SK-N-SH treated with all-trans-retinoic acid at 6 μM for 48 hours (cell line): ENCODE results near the gene UBTD1.

Experiments used
- ATAC-seq: fragments of 200-7000 bp; cut with Tn5 transposase; 3 replicates; pipeline ENCODE4 v1.9.1; 2020; ENCODE audit warnings: mild to moderate bottlenecking, moderate library complexity
- ARNTL ChIP-seq: fragments of 450-650 bp; formaldehyde crosslinking; IDR thresholded peaks from 2 replicates; pipeline ENCODE4 v1.5.0; 2020; ENCODE audit warnings: low read depth, mild to moderate bottlenecking, moderate library complexity, borderline replicate concordance
- BACH2 ChIP-seq: fragments of 250-450 bp; sonication (Bioruptor Pico); IDR thresholded peaks from 2 replicates; pipeline ENCODE4 v1.9.0; 2021; ENCODE audit warnings: mild to moderate bottlenecking, borderline replicate concordance
- ESRRG ChIP-seq: fragments of 250-450 bp; sonication (Bioruptor Pico); IDR thresholded peaks from 2 replicates; pipeline ENCODE4 v1.6.1; 2021; ENCODE audit warnings: mild to moderate bottlenecking
- GLIS3 ChIP-seq: fragments of 250-450 bp; sonication (Bioruptor Pico); IDR thresholded peaks from 2 replicates; pipeline ENCODE4 v1.5.0; 2020; ENCODE audit warnings: mild to moderate bottlenecking, moderate library complexity
- ISL1 ChIP-seq: fragments of 250-450 bp; sonication (Bioruptor Pico); IDR thresholded peaks from 2 replicates; pipeline ENCODE4 v2.1.2; 2022; ENCODE audit warnings: mild to moderate bottlenecking, moderate library complexity
- PPARA ChIP-seq: fragments of 250-450 bp; sonication (Bioruptor Pico); IDR thresholded peaks from 2 replicates; pipeline ENCODE4 v1.5.0; 2020; ENCODE audit warnings: mild to moderate bottlenecking, borderline replicate concordance
- RARB ChIP-seq: fragments of 250-450 bp; sonication (Bioruptor Pico); IDR thresholded peaks from 2 replicates; pipeline ENCODE4 v1.8.0; 2021; ENCODE audit warnings: mild to moderate bottlenecking, moderate library complexity
- SNAI2 ChIP-seq: fragments of 250-450 bp; sonication (Bioruptor Pico); IDR thresholded peaks from 2 replicates; pipeline ENCODE4 v1.5.0; 2020; ENCODE audit warnings: mild to moderate bottlenecking, moderate library complexity
- TCF4 ChIP-seq: fragments of 250-450 bp; sonication (Bioruptor Pico); IDR thresholded peaks from 2 replicates; pipeline ENCODE4 v1.8.0; 2021; ENCODE audit warnings: mild to moderate bottlenecking, moderate library complexity, borderline replicate concordance
- TOX ChIP-seq: fragments of 250-450 bp; sonication (Bioruptor Pico); IDR thresholded peaks from 2 replicates; pipeline ENCODE4 v1.8.0; 2021; ENCODE audit warnings: mild to moderate bottlenecking, moderate library complexity, borderline replicate concordance
- ZFP30 ChIP-seq: fragments of 450-650 bp; formaldehyde crosslinking; IDR thresholded peaks from 2 replicates; pipeline ENCODE4 v1.5.0; 2022; ENCODE audit warnings: mild to moderate bottlenecking, moderate library complexity
- ZNF565 ChIP-seq: fragments of 450-650 bp; formaldehyde crosslinking; conservative IDR thresholded peaks from 2 replicates; pipeline ENCODE4 v1.5.0; 2020; ENCODE audit warnings: low read depth, mild to moderate bottlenecking, moderate library complexity
- ZNF70 ChIP-seq: fragments of 450-650 bp; formaldehyde crosslinking; IDR thresholded peaks from 2 replicates; pipeline ENCODE4 v1.5.0; 2020; ENCODE audit warnings: mild to moderate bottlenecking, moderate library complexity
- ZNF8 ChIP-seq: fragments of 450-650 bp; formaldehyde crosslinking; IDR thresholded peaks from 2 replicates; pipeline ENCODE4 v1.5.0; 2020; ENCODE audit warnings: mild to moderate bottlenecking, moderate library complexity
- TF ChIP-seq, protein P1 (sequence below): fragments of 250-450 bp; sonication (Bioruptor Pico); IDR thresholded peaks from 2 replicates; pipeline ENCODE4 v1.5.1; 2020; ENCODE audit warnings: low read depth, mild to moderate bottlenecking, moderate library complexity
- TF ChIP-seq, protein P2 (sequence below): fragments of 250-450 bp; sonication (Bioruptor Pico); IDR thresholded peaks from 2 replicates; pipeline ENCODE4 v1.5.0; 2020; ENCODE audit warnings: mild to moderate bottlenecking, moderate library complexity
- TF ChIP-seq, protein P3 (sequence below): fragments of 250-450 bp; sonication (Bioruptor Pico); IDR thresholded peaks from 2 replicates; pipeline ENCODE4 v1.8.0; 2020; ENCODE audit warnings: mild to moderate bottlenecking, moderate library complexity, borderline replicate concordance
- TF ChIP-seq, protein P4 (sequence below): fragments of 250-450 bp; sonication (Bioruptor Pico); IDR thresholded peaks from 2 replicates; pipeline ENCODE4 v1.5.1; 2021; ENCODE audit warnings: mild to moderate bottlenecking, moderate library complexity

UBTD1 gene

DNA sequence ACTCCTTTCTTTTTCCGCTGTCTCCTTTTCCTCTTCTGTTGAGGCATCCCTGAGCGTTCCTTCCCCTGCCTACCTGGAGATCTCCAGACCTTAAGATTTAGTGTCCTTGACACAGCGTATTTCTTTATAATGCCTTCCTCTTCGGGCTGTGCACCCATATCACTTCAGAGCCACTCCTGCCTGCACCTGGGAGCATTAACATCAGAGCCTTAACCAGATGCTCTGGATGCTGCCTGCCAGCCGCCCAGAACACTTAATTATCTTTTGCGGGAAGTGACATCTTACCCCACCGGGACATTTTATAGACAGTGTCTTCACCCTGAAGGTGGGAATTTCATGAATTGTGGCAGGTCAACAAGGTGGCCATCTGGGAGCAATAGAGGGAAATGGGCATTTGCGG, 24.2 kb downstream of the UBTD1 start:
- ATAC-seq = no peak
- TF ChIP-seq ISL1 (CRISPR knock-in tag) (no peak), RARB (CRISPR knock-in tag) (no peak), BACH2 (CRISPR knock-in tag) (no peak), ARNTL (CRISPR knock-in tag) (no peak)
- TF ChIP-seq, protein P1, sequence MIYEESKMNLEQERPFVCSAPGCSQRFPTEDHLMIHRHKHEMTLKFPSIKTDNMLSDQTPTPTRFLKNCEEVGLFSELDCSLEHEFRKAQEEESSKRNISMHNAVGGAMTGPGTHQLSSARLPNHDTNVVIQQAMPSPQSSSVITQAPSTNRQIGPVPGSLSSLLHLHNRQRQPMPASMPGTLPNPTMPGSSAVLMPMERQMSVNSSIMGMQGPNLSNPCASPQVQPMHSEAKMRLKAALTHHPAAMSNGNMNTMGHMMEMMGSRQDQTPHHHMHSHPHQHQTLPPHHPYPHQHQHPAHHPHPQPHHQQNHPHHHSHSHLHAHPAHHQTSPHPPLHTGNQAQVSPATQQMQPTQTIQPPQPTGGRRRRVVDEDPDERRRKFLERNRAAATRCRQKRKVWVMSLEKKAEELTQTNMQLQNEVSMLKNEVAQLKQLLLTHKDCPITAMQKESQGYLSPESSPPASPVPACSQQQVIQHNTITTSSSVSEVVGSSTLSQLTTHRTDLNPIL (CRISPR knock-in tag) = no peak
- TF ChIP-seq, protein P2, sequence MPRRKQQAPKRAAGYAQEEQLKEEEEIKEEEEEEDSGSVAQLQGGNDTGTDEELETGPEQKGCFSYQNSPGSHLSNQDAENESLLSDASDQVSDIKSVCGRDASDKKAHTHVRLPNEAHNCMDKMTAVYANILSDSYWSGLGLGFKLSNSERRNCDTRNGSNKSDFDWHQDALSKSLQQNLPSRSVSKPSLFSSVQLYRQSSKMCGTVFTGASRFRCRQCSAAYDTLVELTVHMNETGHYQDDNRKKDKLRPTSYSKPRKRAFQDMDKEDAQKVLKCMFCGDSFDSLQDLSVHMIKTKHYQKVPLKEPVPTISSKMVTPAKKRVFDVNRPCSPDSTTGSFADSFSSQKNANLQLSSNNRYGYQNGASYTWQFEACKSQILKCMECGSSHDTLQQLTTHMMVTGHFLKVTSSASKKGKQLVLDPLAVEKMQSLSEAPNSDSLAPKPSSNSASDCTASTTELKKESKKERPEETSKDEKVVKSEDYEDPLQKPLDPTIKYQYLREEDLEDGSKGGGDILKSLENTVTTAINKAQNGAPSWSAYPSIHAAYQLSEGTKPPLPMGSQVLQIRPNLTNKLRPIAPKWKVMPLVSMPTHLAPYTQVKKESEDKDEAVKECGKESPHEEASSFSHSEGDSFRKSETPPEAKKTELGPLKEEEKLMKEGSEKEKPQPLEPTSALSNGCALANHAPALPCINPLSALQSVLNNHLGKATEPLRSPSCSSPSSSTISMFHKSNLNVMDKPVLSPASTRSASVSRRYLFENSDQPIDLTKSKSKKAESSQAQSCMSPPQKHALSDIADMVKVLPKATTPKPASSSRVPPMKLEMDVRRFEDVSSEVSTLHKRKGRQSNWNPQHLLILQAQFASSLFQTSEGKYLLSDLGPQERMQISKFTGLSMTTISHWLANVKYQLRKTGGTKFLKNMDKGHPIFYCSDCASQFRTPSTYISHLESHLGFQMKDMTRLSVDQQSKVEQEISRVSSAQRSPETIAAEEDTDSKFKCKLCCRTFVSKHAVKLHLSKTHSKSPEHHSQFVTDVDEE (CRISPR knock-in tag) = no peak
- TF ChIP-seq, protein P3, sequence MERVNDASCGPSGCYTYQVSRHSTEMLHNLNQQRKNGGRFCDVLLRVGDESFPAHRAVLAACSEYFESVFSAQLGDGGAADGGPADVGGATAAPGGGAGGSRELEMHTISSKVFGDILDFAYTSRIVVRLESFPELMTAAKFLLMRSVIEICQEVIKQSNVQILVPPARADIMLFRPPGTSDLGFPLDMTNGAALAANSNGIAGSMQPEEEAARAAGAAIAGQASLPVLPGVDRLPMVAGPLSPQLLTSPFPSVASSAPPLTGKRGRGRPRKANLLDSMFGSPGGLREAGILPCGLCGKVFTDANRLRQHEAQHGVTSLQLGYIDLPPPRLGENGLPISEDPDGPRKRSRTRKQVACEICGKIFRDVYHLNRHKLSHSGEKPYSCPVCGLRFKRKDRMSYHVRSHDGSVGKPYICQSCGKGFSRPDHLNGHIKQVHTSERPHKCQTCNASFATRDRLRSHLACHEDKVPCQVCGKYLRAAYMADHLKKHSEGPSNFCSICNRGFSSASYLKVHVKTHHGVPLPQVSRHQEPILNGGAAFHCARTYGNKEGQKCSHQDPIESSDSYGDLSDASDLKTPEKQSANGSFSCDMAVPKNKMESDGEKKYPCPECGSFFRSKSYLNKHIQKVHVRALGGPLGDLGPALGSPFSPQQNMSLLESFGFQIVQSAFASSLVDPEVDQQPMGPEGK (CRISPR knock-in tag) = no peak

DNA sequence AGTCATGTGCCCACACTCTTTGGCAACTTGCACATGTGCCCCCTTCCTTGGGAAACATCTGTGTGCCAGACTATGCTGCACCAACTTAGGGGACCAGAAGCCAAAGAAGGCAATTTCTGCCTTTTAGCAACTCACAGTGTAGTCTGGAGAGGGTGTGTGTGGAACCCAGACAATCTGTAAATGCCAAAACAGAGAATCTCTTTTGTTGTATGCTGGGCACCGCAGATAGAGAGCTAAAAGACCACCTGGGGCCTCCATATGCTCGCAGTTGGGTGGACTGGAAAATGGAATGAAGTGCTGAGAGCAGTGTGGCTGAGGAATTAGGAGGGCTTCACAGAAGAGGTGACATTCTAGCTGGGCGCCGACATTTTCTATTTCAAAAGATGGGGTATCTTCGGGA, 26.4 kb downstream of the UBTD1 start:
- ATAC-seq = no peak
- TF ChIP-seq PPARA (CRISPR knock-in tag) (no peak), GLIS3 (CRISPR knock-in tag) (no peak), TCF4 (no peak), TOX (no peak), ZNF70 (no peak), ZFP30 (no peak), SNAI2 (CRISPR knock-in tag) (no peak), ZNF8 (CRISPR knock-in tag) (no peak), ZNF565 (CRISPR knock-in tag) (no peak), BACH2 (CRISPR knock-in tag) (no peak), ISL1 (CRISPR knock-in tag) (no peak), ESRRG (CRISPR knock-in tag) (no peak), RARB (CRISPR knock-in tag) (no peak)
- TF ChIP-seq, protein P3 (CRISPR knock-in tag) = no peak
- TF ChIP-seq, protein P4, sequence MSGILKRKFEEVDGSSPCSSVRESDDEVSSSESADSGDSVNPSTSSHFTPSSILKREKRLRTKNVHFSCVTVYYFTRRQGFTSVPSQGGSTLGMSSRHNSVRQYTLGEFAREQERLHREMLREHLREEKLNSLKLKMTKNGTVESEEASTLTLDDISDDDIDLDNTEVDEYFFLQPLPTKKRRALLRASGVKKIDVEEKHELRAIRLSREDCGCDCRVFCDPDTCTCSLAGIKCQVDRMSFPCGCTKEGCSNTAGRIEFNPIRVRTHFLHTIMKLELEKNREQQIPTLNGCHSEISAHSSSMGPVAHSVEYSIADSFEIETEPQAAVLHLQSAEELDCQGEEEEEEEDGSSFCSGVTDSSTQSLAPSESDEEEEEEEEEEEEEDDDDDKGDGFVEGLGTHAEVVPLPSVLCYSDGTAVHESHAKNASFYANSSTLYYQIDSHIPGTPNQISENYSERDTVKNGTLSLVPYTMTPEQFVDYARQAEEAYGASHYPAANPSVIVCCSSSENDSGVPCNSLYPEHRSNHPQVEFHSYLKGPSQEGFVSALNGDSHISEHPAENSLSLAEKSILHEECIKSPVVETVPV (CRISPR knock-in tag) = no peak
- TF ChIP-seq, protein P2 (CRISPR knock-in tag) = no peak
